ENCODE results near the gene ATRIP.
"Not testable (repeated sequence)": the region's sequence is repeated elsewhere in the genome, so short reads cannot be mapped to it uniquely, and the experiment has no call there.

ATRIP gene

GRCh38 chr3:48446425-48447193 is at the start of gene ATRIP:
Gene ATRIP (plus strand): TSS chr3:48446737. CDS start chr3:48446846, 109 bp downstream.
- peak; percentile 64 to 84 for DNase-seq (ENCODE audit: low read depth in 2 of 2)

GRCh38 chr3:48397767-48398681 is 48.5 kb upstream of the ATRIP start:
- DNase-seq (ENCODE audit: low read depth in 2 of 2) = no peak

GRCh38 chr3:48398701-48399386 is 47.7 kb upstream of the ATRIP start:
- no peak for DNase-seq (ENCODE audit: low read depth in 2 of 2)

GRCh38 chr3:48399387-48400172 is 47.0 kb upstream of the ATRIP start:
- no peak for DNase-seq (ENCODE audit: low read depth in 2 of 2)

GRCh38 chr3:48400824-48401433 is 45.6 kb upstream of the ATRIP start:
- peak; percentile 30 to 47 for DNase-seq (ENCODE audit: low read depth in 2 of 2)

DNA sequence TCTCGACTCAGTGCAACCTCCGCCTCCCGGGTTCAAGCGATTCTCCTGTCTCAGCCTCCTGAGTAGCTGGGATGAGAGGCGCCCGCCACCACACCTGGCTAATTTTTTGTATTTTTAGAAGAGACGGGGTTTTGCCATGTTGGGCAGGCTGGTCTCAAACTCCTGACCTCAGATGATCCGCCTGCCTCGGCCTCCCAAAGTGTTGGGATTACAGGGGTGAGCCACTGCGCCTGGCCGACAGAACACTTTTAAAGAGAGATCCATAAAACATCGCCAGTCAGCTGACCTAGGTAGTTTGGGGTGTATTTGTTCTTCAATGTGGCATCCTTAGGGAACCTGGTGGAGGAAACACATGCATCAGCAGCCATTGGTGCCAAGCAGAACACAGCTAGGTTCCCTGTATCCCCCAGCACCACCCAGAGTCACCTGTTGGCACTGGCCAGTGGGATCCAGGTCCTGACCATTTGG is 45.1 kb upstream of the ATRIP start:
- DNase-seq (ENCODE audit: low read depth in 2 of 2) = not testable (repeated sequence)

DNA sequence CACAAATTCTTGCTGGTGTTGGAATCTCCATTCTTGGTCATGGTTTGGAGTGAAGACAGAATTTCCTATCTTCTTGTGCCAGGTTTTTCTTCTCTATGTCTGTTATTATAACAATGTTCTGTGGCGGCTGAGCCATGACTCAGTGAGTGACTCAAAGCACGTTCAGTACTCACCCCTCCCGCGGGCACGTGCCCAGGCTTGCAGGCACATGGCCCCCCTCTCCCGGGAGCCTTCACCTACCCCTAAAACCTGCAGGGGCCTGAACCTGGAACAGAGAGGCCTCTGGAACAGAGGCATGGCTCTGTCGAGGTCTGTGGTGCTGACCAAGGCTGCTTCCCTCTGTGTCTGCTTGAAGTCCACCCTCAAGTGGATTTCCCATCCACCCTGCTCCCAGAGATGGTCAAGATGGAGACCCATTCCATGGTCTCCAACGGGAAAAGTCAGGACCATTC is 44.2 kb upstream of the ATRIP start:
- no peak for DNase-seq (ENCODE audit: low read depth in 2 of 2)

DNA sequence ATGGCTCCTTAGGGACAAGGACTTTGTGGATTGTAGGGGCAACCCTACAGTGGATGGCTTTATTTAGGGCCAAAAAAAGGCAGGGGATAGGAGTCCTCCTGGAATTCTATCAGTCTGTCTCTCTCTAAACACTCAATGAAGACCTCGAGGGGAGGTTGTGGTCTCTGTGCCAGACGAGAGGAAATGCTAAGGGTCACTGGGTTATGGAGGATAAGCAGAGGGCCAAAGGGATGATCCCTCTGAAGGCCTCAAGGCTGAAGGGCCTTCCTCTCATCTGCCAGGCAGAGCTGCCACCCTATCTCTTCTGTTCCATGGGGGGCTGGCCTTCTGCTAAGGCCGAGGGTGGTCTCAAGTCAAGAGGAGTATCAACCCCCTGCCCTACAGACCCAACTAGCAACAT is 43.6 kb upstream of the ATRIP start:
- no peak for DNase-seq (ENCODE audit: low read depth in 2 of 2)

DNA sequence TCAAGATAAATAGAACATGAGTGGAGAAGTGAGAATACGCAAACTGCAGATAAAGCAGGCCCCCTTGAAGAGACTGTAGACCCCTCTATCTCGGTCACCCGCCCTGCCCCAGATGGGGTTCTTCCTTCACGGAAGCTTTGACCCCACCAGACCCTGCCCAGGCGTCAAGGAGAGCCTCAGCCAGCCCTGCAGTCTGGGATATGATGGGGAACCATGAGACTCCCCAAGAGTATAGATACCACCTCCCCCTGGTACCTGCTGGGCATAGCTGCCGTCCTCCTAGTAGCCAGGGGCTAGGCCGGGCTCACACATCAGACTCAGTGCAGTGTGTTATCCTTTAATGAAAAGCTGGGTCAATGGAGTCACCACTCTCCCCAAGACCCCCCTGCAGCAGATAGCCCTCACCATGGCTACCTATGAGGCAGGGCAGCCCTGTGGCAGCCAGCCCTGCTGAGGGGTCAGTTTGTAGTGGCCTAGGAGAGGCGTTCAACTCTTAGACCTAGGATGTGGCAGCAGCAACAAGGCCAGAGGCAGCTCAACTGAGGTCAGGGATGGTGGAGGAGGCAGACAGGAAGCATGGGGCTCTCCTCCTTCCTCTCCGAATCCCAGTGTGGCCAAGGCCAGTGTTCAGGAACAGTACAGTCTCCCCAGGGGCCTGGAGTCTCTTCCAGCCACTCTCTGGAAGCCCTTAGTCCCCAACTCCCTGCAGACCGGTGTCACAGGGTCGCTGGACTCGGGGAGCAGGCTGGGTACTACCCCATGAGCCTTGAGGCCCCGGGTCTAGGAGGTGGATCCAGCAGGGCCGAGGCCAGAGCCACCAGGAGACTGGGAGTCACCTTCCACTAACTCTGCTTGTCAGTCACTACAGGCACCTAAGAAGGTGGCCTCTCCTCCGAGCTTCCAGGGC is 42.8 kb upstream of the ATRIP start:
- DNase-seq (ENCODE audit: low read depth in 2 of 2) = no peak

DNA sequence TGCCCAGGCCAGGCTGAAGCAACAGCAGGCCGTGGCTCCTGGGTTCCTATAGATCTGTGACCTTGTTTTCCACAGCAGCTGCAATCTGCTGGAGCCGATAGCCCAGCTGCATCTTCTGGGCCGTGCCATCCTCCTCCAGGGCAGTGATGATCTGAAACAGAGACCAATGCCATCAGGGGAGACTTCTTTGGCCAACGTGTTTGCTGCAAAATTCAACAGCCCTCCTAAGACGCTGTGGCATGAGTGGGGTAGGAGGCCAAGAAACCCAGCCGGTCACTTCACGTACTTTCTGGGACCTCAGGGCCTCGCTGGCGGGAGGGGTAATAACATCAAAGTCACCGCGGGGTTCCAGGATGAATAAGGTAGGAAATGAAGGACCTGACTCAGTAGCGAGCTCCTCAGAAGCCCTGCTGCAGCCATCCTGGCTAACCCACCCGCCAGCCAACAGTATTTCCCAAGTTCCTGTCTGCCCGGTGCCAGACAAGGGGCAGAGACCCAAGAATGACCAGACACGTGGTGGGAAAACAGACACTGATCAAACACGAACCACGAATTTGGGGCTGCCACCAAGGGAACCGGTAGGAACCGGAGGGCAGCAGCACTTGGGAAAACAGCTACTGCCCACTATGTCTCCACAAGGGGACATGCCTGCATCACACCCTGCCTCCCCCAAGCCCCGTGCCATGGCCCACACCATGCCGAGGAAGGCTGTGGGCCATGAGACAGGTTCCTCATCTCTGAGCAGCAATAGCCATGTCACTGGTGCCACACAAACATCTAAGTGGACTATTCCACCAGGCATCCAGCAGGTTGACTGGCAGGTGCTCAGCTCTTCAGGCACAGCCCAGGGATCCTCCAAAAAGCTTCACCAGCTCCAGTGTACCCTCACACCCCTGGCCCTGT is 41.8 kb upstream of the ATRIP start:
- DNase-seq (ENCODE audit: low read depth in 2 of 2) = no peak

DNA sequence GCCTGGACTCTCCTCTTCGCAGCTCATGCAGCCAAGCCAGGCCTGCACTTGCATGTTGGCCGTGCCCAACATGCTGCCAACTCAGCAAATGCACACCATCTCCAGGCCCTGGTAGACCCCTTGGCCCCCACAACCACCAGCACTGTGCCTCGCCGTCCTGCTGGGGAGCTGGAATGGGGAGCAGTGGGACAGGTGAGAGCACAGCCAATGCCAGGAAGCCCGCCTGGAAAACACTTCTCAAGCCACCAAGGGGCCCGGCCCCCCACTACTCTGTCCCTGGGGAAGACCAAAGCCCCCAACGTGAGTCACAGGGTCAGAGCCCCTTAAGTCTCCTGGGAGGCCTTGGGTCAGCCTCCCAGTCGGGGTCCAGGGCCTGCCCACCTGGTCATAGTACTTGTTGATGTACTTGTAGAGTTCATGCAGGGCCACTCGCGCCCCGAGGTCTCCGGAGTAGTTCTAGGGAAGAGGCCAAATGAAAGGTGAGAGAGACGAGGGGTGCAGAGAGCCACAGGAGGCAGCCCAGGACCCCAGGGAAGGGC is 41.1 kb upstream of the ATRIP start:
- no peak for DNase-seq (ENCODE audit: low read depth in 2 of 2)

DNA sequence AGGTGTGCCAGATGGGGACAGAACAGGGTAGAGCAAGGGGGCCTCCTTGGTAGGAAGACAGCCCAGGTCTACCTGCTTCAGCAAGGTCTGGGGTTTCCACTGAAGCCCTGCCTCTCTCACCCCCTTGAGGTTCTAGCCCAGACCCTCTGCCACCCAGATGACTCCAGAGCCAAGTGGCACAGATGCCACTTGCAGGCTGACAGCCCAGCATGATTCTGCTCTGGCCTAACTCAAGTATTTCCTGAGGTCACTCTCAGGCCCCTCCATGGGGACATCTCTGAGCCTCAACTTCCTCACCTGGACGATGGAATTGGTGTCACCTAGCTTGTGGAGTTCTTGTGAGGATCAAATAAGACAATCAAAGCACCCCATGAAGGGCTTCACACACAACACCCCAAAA is 40.6 kb upstream of the ATRIP start:
- no peak for DNase-seq (ENCODE audit: low read depth in 2 of 2)

- no peak for DNase-seq (ENCODE audit: low read depth in 2 of 2)
Measured at GRCh38 chr3:48406443-48407431, 39.8 kb upstream of the ATRIP start.

DNA sequence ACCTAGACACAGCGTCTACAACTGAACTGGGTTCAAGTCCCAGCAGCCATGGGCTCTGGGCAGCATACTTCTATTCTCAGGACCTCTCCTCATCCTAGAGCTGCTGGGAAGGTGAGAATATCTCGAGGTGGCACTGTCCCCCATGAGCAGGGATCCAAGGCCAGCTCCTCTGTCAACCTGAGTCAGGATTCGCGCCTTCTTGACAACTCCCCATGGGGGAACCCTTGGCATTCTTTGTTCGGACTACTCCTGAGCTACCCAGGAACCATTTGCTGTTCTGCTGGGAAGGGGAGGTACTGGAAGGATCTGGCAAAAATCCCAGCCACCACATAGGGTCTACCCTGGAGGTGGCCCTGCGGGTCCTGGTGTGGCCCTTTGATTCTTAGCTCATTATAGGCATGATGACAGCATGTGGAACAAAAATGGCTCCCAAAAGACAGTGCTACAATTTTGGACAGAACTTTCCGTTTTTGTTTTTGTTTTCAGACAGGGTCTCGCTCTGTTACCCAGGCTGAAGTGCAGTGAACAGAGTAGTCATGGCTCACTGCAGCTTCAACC is 38.9 kb upstream of the ATRIP start:
- DNase-seq (ENCODE audit: low read depth in 2 of 2) = no peak

GRCh38 chr3:48408823-48409281 is 37.7 kb upstream of the ATRIP start:
- no peak for DNase-seq (ENCODE audit: low read depth in 2 of 2)

DNA sequence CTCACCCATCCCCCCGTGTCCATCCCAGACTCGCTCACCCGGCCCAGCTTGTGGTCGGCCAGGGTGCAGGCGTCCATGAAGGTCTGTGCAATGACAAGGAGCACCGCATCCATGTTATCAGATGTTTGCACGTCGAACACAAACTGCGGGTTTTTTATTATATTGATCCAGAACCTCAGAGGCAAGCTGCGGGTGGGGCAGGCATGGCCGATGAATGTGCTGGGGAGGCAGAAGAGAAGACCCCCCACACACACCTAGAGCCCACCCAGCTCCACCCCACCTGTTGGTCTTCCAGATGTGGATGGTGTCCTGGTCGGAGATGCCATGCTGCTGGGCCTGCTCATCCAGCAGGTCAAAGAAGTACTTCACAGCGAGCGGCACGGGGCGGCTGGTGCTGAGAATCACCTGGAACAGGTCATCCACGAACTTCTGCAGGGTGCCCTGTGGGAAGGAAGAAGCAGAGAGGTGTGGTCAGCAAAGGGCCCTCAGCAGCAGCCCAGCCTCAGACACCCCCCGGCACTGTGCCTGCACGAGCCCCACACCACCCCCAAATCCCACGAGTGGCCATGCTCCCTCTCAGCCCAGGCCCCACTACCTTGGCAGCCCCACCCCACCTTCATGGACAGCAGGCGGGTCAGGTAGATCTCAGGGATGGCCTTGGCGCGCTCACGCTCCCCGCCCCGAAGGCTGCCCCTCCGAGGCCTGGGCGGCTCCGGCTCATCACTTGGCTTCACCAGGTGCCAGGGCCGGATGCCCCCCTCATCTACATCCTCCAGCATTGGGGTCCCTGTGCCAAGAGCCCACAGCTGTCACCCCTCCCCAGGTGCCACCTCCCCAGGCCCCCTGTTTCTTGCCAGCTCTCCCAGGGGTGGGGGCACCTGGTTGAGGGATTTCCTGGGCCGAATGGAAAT is 37.0 kb upstream of the ATRIP start:
- no peak for DNase-seq (ENCODE audit: low read depth in 2 of 2)
